GM23248 (cell line): ENCODE measurements around the gene RCOR2. TPM values are rescaled to one million over a fixed set of nuclear protein-coding genes. Genes with fewer than 3 reads are reported as not detected.
"Not testable (repeated sequence)": the region's sequence is repeated elsewhere in the genome, so short reads cannot be mapped to it uniquely, and the experiment has no call there.

Experiments
- DNase-seq: peaks from one replicate; pipeline ENCODE4 v3.0.0-alpha.2; 2015
- H2AFZ ChIP-seq: fragments of 200-600 bp; sonication (generic); 2 replicates; pipeline ENCODE4 v1.6.1; 2016; ENCODE audit warnings: antibody characterized with exemption
- H3F3A ChIP-seq: fragments of 200-600 bp; sonication (generic); 2 replicates; pipeline ENCODE4 v1.6.1; 2016; ENCODE audit warnings: mild to moderate bottlenecking, antibody characterized with exemption, mixed run types; ENCODE audit not compliant: insufficient read depth
- H3K27ac ChIP-seq: fragments of 200-600 bp; sonication (generic); 2 replicates; pipeline ENCODE4 v1.5.1; 2016; ENCODE audit warnings: mild to moderate bottlenecking
- H3K27me3 ChIP-seq: fragments of 200-600 bp; sonication (generic); replicated peaks from 2 replicates; pipeline ENCODE4 v1.6.1; 2016; ENCODE audit warnings: mild to moderate bottlenecking; ENCODE audit not compliant: insufficient read depth
- H3K36me3 ChIP-seq: fragments of 200-600 bp; sonication (generic); 2 replicates; pipeline ENCODE4 v1.6.1; 2016; ENCODE audit warnings: low read depth, mild to moderate bottlenecking
- H3K4me1 ChIP-seq: fragments of 200-600 bp; sonication (generic); 2 replicates; pipeline ENCODE4 v1.6.1; 2016; ENCODE audit warnings: mild to moderate bottlenecking; ENCODE audit not compliant: insufficient read depth
- H3K4me2 ChIP-seq: fragments of 200-600 bp; sonication (generic); one replicate; pipeline ENCODE4 v1.6.1; 2016; ENCODE audit warnings: mild to moderate bottlenecking; ENCODE audit not compliant: unreplicated experiment
- H3K4me3 ChIP-seq: fragments of 200-600 bp; sonication (generic); 2 replicates; pipeline ENCODE4 v1.5.1; 2016; ENCODE audit warnings: mild to moderate bottlenecking
- H3K79me2 ChIP-seq: fragments of 200-600 bp; sonication (generic); 2 replicates; pipeline ENCODE4 v1.6.1; 2016; ENCODE audit warnings: mild to moderate bottlenecking; ENCODE audit not compliant: insufficient read depth
- H3K9ac ChIP-seq: fragments of 200-600 bp; sonication (generic); 2 replicates; pipeline ENCODE4 v1.6.1; 2016; ENCODE audit warnings: mild to moderate bottlenecking
- H3K9me2 ChIP-seq: fragments of 200-600 bp; sonication (generic); 2 replicates; pipeline ENCODE4 v1.6.1; 2016; ENCODE audit warnings: mixed run types, mild to moderate bottlenecking, moderate library complexity; ENCODE audit not compliant: insufficient read depth
- H3K9me3 ChIP-seq: fragments of 200-600 bp; sonication (generic); one replicate; pipeline ENCODE4 v1.6.1; 2017; ENCODE audit warnings: low read depth
- H4K20me1 ChIP-seq: fragments of 200-600 bp; sonication (generic); 2 replicates; pipeline ENCODE4 v1.6.0; 2016; ENCODE audit not compliant: insufficient read depth
- EZH2 ChIP-seq: fragments of 200-600 bp; sonication (generic); IDR thresholded peaks from 2 replicates; pipeline ENCODE4 v1.6.1; 2018; ENCODE audit warnings: antibody characterized with exemption, mild to moderate bottlenecking; ENCODE audit not compliant: insufficient read depth, poor library complexity, severe bottlenecking
- EZH2phosphoT487 ChIP-seq: fragments of 200-600 bp; sonication (generic); IDR thresholded peaks from 2 replicates; pipeline ENCODE4 v1.6.1; 2018; ENCODE audit warnings: antibody characterized with exemption, moderate library complexity, mild to moderate bottlenecking, low read depth; ENCODE audit not compliant: insufficient read depth
- WGBS, 2 experiments: methylation state at CpG; one replicate each; pipeline ENCODE4 v1.1.6; 2015 to 2017; ENCODE audit warnings: low lambda C conversion rate in 2 of 2, low coverage in 1 of 2; ENCODE audit errors: missing lambda C conversion rate in 2 of 2; 5-methylcytosine and 5-hydroxymethylcytosine counted together
- in situ Hi-C: fragments of 300-500 bp; cut with MboI; formaldehyde crosslinking; loops from 2 replicates; pipeline ENCODE4 v1.15.0; 2020
- polyA plus RNA-seq: library from polyadenylated mRNA; unstranded; fragments of >200 nt; fragmentation: Nextera tagmentation; extraction: Ambion mirVana; gene quantifications from 2 replicates; pipeline ENCODE4 v1.2.1, GENCODE V29; 2016
- small RNA-seq: library from RNA; depleted of rRNA; stranded (forward); fragments of <200 nt; gene quantifications from one replicate; pipeline ENCODE3, GENCODE V24; 2014; ENCODE audit warnings: low read depth, low replicate concordance
- total RNA-seq: library from RNA; depleted of rRNA; stranded (reverse); fragments of >200 nt; shearing (Covaris generic); gene quantifications from 2 replicates; pipeline ENCODE4 v1.2.3, GENCODE V29; 2014; rRNA removed

RCOR2 gene
- total and polyA plus RNA-seq, 2 experiments from 2014 or later: 1.8 TPM; not detected in 1

DNA sequence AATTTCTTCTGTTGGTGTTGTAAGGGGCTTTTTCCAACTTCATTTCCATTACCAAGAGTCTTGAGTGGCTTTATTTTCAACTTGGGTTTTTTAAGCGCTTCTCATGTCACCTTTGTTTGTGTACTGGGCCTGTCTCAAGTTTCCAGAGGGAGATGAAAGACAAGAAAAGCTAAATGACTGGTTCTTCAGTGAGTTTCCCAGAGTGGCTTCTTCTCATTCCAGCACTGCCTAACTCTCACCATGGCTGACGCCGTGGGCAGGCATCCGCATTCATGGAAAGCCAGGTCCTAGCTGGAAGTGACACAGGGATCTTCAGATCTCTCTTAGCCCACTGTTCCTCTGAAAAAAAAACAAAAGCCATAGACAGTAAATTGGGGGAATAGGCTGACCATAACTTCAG lies 49.5 kb downstream of the RCOR2 start:
- Histone ChIP-seq H3K9me2 (no peaks in the 10 kb centered on the region), H3K36me3 (no peaks in the 10 kb centered on the region), H3F3A (peaks cover 16% of the 10 kb centered on the region; the same call in 1 of the 2 replicates), H3K27me3 (no peaks in the 10 kb centered on the region), H3K9me3 (no peaks in the 10 kb centered on the region), H2AFZ (no peak overlapping the region), H3K4me2 (no peak overlapping the region), H4K20me1 (peaks cover 6% of the 10 kb centered on the region; the same call in 1 of the 2 replicates), H3K27ac (no peak overlapping the region), H3K4me1 (peaks cover 27% of the 10 kb centered on the region), H3K4me3 (no peak overlapping the region), H3K79me2 (peaks cover 83% of the 10 kb centered on the region), H3K9ac (no peak overlapping the region)
- no peak for DNase-seq
- TF ChIP-seq EZH2 (no peak), EZH2phosphoT487 (no peak)
- in situ Hi-C loops: no loop called here
- 92 to 94% methylated on average over 4 of the region's 4 CpGs for WGBS, 2 experiments

DNA sequence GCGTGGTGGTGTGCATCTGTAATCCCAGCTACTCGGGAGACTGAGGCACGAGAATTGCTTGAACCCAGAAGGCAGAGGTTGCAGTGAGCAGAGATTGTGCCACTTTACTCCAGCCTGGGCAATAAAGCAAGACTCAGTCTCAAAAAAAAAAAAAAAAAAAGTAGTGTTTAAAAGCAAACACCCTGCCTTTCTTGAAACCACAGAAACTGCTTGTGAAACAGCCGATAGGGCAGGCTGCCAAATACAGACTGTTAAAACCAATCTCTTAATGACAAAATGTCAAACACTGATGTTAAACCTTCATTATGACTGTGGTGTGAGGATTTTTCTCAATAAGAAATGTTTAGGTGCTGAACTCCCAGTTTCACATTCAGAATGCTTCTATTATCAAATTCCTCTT lies 50.8 kb downstream of the RCOR2 start:
- H4K20me1 ChIP-seq: peaks cover 6% of the 10 kb centered on the region; the same call in 1 of the 2 replicates
- in situ Hi-C loops: no loop called here
- no peak overlapping the region for H2AFZ ChIP-seq
- TF ChIP-seq EZH2: no peak
- TF ChIP-seq EZH2phosphoT487: no peak
- WGBS, 2 experiments: 47 to 48% methylated on average over 4 of the region's 4 CpGs
- H3K9ac ChIP-seq: no peak overlapping the region
- no peak overlapping the region for H3K27ac ChIP-seq
- H3K9me2 ChIP-seq: no peaks in the 10 kb centered on the region
- H3K4me3 ChIP-seq: no peak overlapping the region
- H3K36me3 ChIP-seq: no peaks in the 10 kb centered on the region
- peaks cover 11% of the 10 kb centered on the region; the same call in 1 of the 2 replicates for H3F3A ChIP-seq
- H3K79me2 ChIP-seq: peaks cover 94% of the 10 kb centered on the region
- H3K4me2 ChIP-seq: no peak overlapping the region
- no peaks in the 10 kb centered on the region for H3K27me3 ChIP-seq
- peak; percentile 52 for DNase-seq
- H3K4me1 ChIP-seq: peaks cover 23% of the 10 kb centered on the region
- no peaks in the 10 kb centered on the region for H3K9me3 ChIP-seq

DNA sequence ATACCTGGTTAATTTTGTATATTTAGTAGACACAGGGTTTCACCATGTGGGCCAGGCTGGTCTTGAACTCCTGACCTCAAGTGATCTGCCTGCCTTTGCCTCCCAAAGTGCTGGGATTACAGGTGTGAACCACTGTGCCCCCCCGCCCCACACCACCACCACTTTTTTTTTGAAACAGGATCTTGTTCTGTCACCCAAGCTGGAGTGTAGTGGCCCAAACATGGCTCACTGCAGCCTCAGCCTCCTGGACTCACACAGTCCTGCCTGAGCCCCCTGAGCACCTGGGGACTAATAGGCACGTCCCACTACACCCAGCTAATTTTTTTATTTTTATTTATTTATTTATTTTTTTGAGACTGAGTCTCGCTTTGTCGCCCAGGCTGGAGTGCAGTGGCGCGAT lies 53.3 kb downstream of the RCOR2 start:
- H2AFZ ChIP-seq, H3F3A ChIP-seq, H3K4me2 ChIP-seq, in situ Hi-C loops, H3K9me3 ChIP-seq, H3K4me3 ChIP-seq, H3K9me2 ChIP-seq, DNase-seq, H3K27ac ChIP-seq, H3K9ac ChIP-seq, H3K36me3 ChIP-seq, H4K20me1 ChIP-seq, H3K27me3 ChIP-seq: not testable (repeated sequence)
- Histone ChIP-seq H3K4me1 (peaks cover 13% of the 10 kb centered on the region), H3K79me2 (peaks cover 94% of the 10 kb centered on the region)
- 93 to 94% methylated on average over 6 of the region's 6 CpGs for WGBS, 2 experiments

DNA sequence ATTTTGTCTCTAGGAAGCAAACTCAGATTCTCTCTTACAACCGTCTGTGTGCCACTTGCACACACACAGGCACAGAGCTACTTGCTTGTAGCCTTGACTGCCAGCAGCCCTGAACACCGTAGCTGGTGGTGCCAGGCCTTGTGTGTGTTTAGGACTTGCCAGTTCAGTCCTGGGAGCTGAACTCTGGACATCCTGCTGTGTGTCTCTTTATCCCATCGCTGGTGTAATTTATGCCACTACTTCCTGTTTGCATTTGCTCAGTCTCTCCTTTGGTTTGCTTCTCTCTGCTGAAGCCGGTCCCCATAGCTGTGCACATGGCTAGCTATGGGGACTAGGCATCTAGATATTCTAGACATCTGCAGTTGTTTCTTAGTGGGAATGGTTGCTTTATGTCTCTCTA lies 54.0 kb downstream of the RCOR2 start:
- Histone ChIP-seq H3K4me3 (no peak overlapping the region), H3K36me3 (no peaks in the 10 kb centered on the region), H3K9me2 (no peaks in the 10 kb centered on the region), H3K79me2 (peaks cover 94% of the 10 kb centered on the region), H3K9ac (no peak overlapping the region), H3K27me3 (no peaks in the 10 kb centered on the region), H3K27ac (no peak overlapping the region), H3F3A (peaks cover 9% of the 10 kb centered on the region; the same call in 1 of the 2 replicates), H3K4me2 (no peak overlapping the region), H2AFZ (no peak overlapping the region), H3K9me3 (no peaks in the 10 kb centered on the region), H3K4me1 (peaks cover 11% of the 10 kb centered on the region), H4K20me1 (no peaks in the 10 kb centered on the region)
- no peak for DNase-seq
- no peak for TF ChIP-seq EZH2phosphoT487
- no peak for TF ChIP-seq EZH2
- in situ Hi-C loops: no loop called here
- WGBS, 2 experiments: 29 to 33% methylated on average over 4 of the region's 4 CpGs

Small RNAs within 50 kb of the gene (small RNA-seq; reads per million reads assigned to genes)
- not detected for gene RNU6-1306P

Other genes with a start within 250 kb of the RCOR2 start
- 199 and 210 TPM in 2 replicates for gene ATL3, start 245.8 kb downstream of the RCOR2 start, total RNA-seq
- gene ATL3, start 245.8 kb downstream of the RCOR2 start, polyA plus RNA-seq: 79.5 and 79.9 TPM in 2 replicates
- 66.9 and 113 TPM in 2 replicates for gene RTN3, start 235.7 kb downstream of the RCOR2 start, total RNA-seq
- 123 and 127 TPM in 2 replicates for gene RTN3, start 235.7 kb downstream of the RCOR2 start, polyA plus RNA-seq
- gene ZFTA, start 148.4 kb downstream of the RCOR2 start, total RNA-seq: 16.6 and 23.0 TPM in 2 replicates
- 0.87 and 0.96 TPM in 2 replicates for gene ZFTA, start 148.4 kb downstream of the RCOR2 start, polyA plus RNA-seq
- 10.6 and 15.3 TPM in 2 replicates for gene SPINDOC, start 103.7 kb downstream of the RCOR2 start, total RNA-seq
- gene SPINDOC, start 103.7 kb downstream of the RCOR2 start, polyA plus RNA-seq: 0.30 and 0.86 TPM in 2 replicates
- 14.8 and 15.8 TPM in 2 replicates for gene MARK2, start 78.1 kb downstream of the RCOR2 start, total RNA-seq
- 8.6 and 8.9 TPM in 2 replicates for gene MARK2, start 78.1 kb downstream of the RCOR2 start, polyA plus RNA-seq
- gene NAA40, start 21.8 kb upstream of the RCOR2 start, total RNA-seq: 11.7 and 27.9 TPM in 2 replicates
- 10.3 and 12.0 TPM in 2 replicates for gene NAA40, start 21.8 kb upstream of the RCOR2 start, polyA plus RNA-seq
- gene COX8A, start 57.5 kb upstream of the RCOR2 start, total RNA-seq: 358 and 388 TPM in 2 replicates
- gene COX8A, start 57.5 kb upstream of the RCOR2 start, polyA plus RNA-seq: 397 and 417 TPM in 2 replicates
- gene OTUB1, start 69.3 kb upstream of the RCOR2 start, total RNA-seq: 35.5 and 48.3 TPM in 2 replicates
- gene OTUB1, start 69.3 kb upstream of the RCOR2 start, polyA plus RNA-seq: 123 and 130 TPM in 2 replicates
- 0.22 TPM in 1 of 2 replicates, not detected in the other for gene FLRT1, start 118.8 kb upstream of the RCOR2 start, total RNA-seq
- gene FLRT1, start 118.8 kb upstream of the RCOR2 start, polyA plus RNA-seq: 0.09 TPM in 1 of 2 replicates, not detected in the other
- gene MACROD1, start 248.9 kb upstream of the RCOR2 start, total RNA-seq: 21.0 and 403 TPM in 2 replicates
- 18.6 and 21.2 TPM in 2 replicates for gene MACROD1, start 248.9 kb upstream of the RCOR2 start, polyA plus RNA-seq